GM18861 (cell line): ENCODE data around the gene CCDC3.

Experiments
- ATAC-seq: cut with Tn5 transposase; IDR thresholded peaks from one replicate; pipeline ENCODE4 v1.9.1; 2021; ENCODE audit not compliant: unreplicated experiment

The CCDC3 gene

GRCh38 chr10:12846718-12847117, 154.8 kb downstream of the CCDC3 start:
- no peak for ATAC-seq
